ENCODE results near the gene SORBS2.

DNA sequence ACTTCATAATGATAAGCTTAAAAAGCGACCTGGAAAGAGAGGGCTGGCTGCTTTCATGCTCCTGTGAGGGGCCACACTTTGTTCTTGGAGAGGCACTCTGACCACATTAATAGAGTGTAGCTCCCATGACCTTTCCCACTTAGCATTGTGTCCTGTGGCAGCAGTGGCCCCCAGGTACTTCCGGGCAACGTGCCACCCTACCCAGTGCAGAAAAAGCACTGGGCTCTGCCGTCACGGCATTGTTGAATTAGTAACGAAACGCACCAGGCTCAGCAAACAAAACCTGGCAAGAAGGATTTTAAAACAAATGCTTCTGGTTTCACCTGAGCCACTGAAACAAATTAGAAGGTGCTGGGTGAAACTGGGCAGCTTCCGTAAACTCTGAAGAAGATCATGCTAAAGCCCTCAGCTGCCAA is 5.4 kb upstream of the SORBS2 start:
- TF ChIP-seq POLR2A (IDR thresholded peaks at IDR 0.05; ENCODE audit: borderline replicate concordance, extremely low read depth, insufficient read depth, insufficient read length) (no peak), EZH2phosphoT487 (IDR thresholded peaks at IDR 0.05; ENCODE audit: borderline replicate concordance) (no peak), EGR1 (IDR thresholded peaks at IDR 0.05; ENCODE audit: low read depth) (no peak), TCF7L2 (IDR thresholded peaks at IDR 0.05; ENCODE audit: borderline replicate concordance, extremely low read depth, insufficient read depth, insufficient read length) (no peak), ZFX (IDR thresholded peaks at IDR 0.05) (no peak), YY1 (IDR thresholded peaks at IDR 0.05; ENCODE audit: extremely low read depth, insufficient replicate concordance, low read depth, low read length) (no peak)
- TF ChIP-seq, protein P1, sequence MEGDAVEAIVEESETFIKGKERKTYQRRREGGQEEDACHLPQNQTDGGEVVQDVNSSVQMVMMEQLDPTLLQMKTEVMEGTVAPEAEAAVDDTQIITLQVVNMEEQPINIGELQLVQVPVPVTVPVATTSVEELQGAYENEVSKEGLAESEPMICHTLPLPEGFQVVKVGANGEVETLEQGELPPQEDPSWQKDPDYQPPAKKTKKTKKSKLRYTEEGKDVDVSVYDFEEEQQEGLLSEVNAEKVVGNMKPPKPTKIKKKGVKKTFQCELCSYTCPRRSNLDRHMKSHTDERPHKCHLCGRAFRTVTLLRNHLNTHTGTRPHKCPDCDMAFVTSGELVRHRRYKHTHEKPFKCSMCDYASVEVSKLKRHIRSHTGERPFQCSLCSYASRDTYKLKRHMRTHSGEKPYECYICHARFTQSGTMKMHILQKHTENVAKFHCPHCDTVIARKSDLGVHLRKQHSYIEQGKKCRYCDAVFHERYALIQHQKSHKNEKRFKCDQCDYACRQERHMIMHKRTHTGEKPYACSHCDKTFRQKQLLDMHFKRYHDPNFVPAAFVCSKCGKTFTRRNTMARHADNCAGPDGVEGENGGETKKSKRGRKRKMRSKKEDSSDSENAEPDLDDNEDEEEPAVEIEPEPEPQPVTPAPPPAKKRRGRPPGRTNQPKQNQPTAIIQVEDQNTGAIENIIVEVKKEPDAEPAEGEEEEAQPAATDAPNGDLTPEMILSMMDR (IDR thresholded peaks at IDR 0.05 in 2 of 3, conservative IDR thresholded peaks at IDR 0.05 in 1 of 3; ENCODE audit: borderline replicate concordance in 1 of 3, insufficient read depth in 1 of 3, low read depth in 2 of 3, low read length in 2 of 3), result no peak
- TF ChIP-seq, protein P2, sequence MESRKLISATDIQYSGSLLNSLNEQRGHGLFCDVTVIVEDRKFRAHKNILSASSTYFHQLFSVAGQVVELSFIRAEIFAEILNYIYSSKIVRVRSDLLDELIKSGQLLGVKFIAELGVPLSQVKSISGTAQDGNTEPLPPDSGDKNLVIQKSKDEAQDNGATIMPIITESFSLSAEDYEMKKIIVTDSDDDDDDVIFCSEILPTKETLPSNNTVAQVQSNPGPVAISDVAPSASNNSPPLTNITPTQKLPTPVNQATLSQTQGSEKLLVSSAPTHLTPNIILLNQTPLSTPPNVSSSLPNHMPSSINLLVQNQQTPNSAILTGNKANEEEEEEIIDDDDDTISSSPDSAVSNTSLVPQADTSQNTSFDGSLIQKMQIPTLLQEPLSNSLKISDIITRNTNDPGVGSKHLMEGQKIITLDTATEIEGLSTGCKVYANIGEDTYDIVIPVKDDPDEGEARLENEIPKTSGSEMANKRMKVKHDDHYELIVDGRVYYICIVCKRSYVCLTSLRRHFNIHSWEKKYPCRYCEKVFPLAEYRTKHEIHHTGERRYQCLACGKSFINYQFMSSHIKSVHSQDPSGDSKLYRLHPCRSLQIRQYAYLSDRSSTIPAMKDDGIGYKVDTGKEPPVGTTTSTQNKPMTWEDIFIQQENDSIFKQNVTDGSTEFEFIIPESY (IDR thresholded peaks at IDR 0.05; ENCODE audit: extremely low read depth, insufficient replicate concordance, low read length), result no peak
